CD14-positive monocyte (primary cell): ENCODE measurements around the gene LPAR5. TPM values are rescaled to one million over a fixed set of nuclear protein-coding genes. Genes with fewer than 3 reads are reported as not detected.
A peak's percentile ranks its signal among the peaks of the same experiment; 100 is the strongest.

Experiments used
- DNase-seq, 3 donors: peaks; one replicate each; pipeline ENCODE4 v3.0.0-alpha.2; 2011 to 2022
- H2AFZ ChIP-seq: 2 replicates; pipeline ENCODE4 v1.6.0; 2012; ENCODE audit warnings: mild to moderate bottlenecking, low read depth, low read length, inconsistent platforms; ENCODE audit not compliant: insufficient read depth, poor library complexity, severe bottlenecking
- H3K27ac ChIP-seq, 2 donors: 1 replicate in 1 of 2; 2 replicates in 1 of 2; pipeline ENCODE4 v1.5.1; 2012 to 2013; ENCODE audit warnings: low read length in 2 of 2, control low read depth in 1 of 2, inconsistent platforms in 1 of 2, low read depth in 1 of 2, mild to moderate bottlenecking in 1 of 2
- H3K27me3 ChIP-seq, 2 donors: one replicate each; pipeline versions ENCODE4 v1.6.0 to v1.6.1; 2011 to 2013; ENCODE audit warnings: low read length in 2 of 2; ENCODE audit not compliant: control insufficient read depth in 2 of 2, insufficient read depth in 2 of 2
- H3K36me3 ChIP-seq, 2 donors: replicated peaks in 1 of 2; 1 replicate in 1 of 2; 2 replicates in 1 of 2; pipeline versions ENCODE4 v1.5.1 to v1.6.1; 2012 to 2013; ENCODE audit warnings: low read length in 2 of 2, control low read depth in 1 of 2, inconsistent platforms in 1 of 2, mild to moderate bottlenecking in 1 of 2; ENCODE audit not compliant: insufficient read depth in 2 of 2, control insufficient read depth in 1 of 2
- H3K4me1 ChIP-seq, 2 donors: 1 replicate in 1 of 2; 2 replicates in 1 of 2; pipeline versions ENCODE4 v1.5.1 to v1.6.1; 2012 to 2013; ENCODE audit warnings: low read length in 2 of 2, control low read depth in 1 of 2, inconsistent platforms in 1 of 2, mild to moderate bottlenecking in 1 of 2, moderate library complexity in 1 of 2; ENCODE audit not compliant: insufficient read depth in 2 of 2, control insufficient read depth in 1 of 2
- H3K4me2 ChIP-seq: replicated peaks from 2 replicates; pipeline ENCODE3; 2012; ENCODE audit warnings: low read length, moderate library complexity, mild to moderate bottlenecking; ENCODE audit not compliant: poor library complexity, severe bottlenecking; ENCODE audit errors: extremely low read depth
- H3K4me3 ChIP-seq, 3 experiments: fragments of 200-600 bp in 1 of 3; sonication (generic) in 1 of 3; replicated peaks in 1 of 3; 1 replicate in 2 of 3; 2 replicates in 1 of 3; pipeline ENCODE4 v1.5.1; 2011 to 2013; ENCODE audit warnings: low read length in 3 of 3, mild to moderate bottlenecking in 3 of 3, control low read depth in 2 of 3, low read depth in 2 of 3, inconsistent platforms in 1 of 3, moderate library complexity in 1 of 3
- H3K79me2 ChIP-seq: 2 replicates; pipeline ENCODE4 v1.6.0; 2012; ENCODE audit warnings: mild to moderate bottlenecking, control low read depth, inconsistent platforms, low read length, moderate library complexity; ENCODE audit not compliant: insufficient read depth
- H3K9ac ChIP-seq: 2 replicates; pipeline ENCODE4 v1.6.0; 2017; ENCODE audit warnings: low read length, mild to moderate bottlenecking; ENCODE audit not compliant: insufficient read depth, poor library complexity, severe bottlenecking
- H3K9me3 ChIP-seq, 2 donors: replicated peaks in 1 of 2; 1 replicate in 1 of 2; 2 replicates in 1 of 2; pipeline versions ENCODE4 v1.5.1 to v1.6.1; 2012 to 2013; ENCODE audit warnings: low read length in 2 of 2, control low read depth in 1 of 2; ENCODE audit not compliant: control insufficient read depth in 1 of 2, insufficient read depth in 1 of 2
- H4K20me1 ChIP-seq: 2 replicates; pipeline ENCODE4 v1.6.0; 2012; ENCODE audit warnings: mild to moderate bottlenecking, low read length, control low read depth, moderate library complexity; ENCODE audit not compliant: insufficient read depth
- H3K27ac Mint-ChIP-seq, 7 donors: one replicate each; pipeline ENCODE4 v1.8.0; 2020; ENCODE audit warnings: mild to moderate bottlenecking in 7 of 7, mixed read lengths in 7 of 7, moderate library complexity in 6 of 7, inconsistent platforms in 2 of 7
- H3K27me3 Mint-ChIP-seq, 3 donors: one replicate each; pipeline ENCODE4 v1.8.0; 2021 to 2022; ENCODE audit warnings: low read depth in 3 of 3, mild to moderate bottlenecking in 3 of 3, mixed read lengths in 3 of 3, moderate library complexity in 3 of 3, inconsistent platforms in 1 of 3
- H3K36me3 Mint-ChIP-seq, 2 donors: one replicate each; pipeline ENCODE4 v1.8.0; 2020; ENCODE audit warnings: mixed read lengths in 2 of 2, inconsistent platforms in 1 of 2, mild to moderate bottlenecking in 1 of 2
- H3K4me1 Mint-ChIP-seq: one replicate; pipeline ENCODE4 v1.8.0; 2020; ENCODE audit warnings: mild to moderate bottlenecking, mixed read lengths
- H3K4me3 Mint-ChIP-seq, 2 donors: one replicate each; pipeline ENCODE4 v1.8.0; 2020; ENCODE audit warnings: mild to moderate bottlenecking in 2 of 2, mixed read lengths in 2 of 2, moderate library complexity in 1 of 2
- H3K9me3 Mint-ChIP-seq, 7 donors: one replicate each; pipeline ENCODE4 v1.8.0; 2020 to 2022; ENCODE audit warnings: mixed read lengths in 7 of 7, mild to moderate bottlenecking in 6 of 7, moderate library complexity in 6 of 7, inconsistent platforms in 2 of 7
- CTCF ChIP-seq: fragments of 200-600 bp; IDR thresholded peaks from one replicate; pipeline ENCODE4 v1.8.0; 2022; ENCODE audit warnings: antibody characterized with exemption, mild to moderate bottlenecking
- WGBS: methylation state at CpG from one replicate; pipeline ENCODE4 v1.1.5; 2013; ENCODE audit warnings: missing lambda C conversion rate; ENCODE audit not compliant: insufficient coverage; 5-methylcytosine and 5-hydroxymethylcytosine counted together
- intact Hi-C, 2 donors: fragments of 100-400 bp; cut with micrococcal nuclease; formaldehyde crosslinking; loops; one replicate each; pipeline versions ENCODE4 v1.15.0 to v1.15.1; 2023
- polyA plus RNA-seq, 3 donors: library from polyadenylated mRNA; depleted of rRNA in 1 of 3; unstranded in 2 of 3; stranded (reverse) in 1 of 3; fragments of 300-500 nt in 2 of 3; fragments of >200 nt in 1 of 3; fragmentation: Illumina TruSeq in 2 of 3; gene quantifications; 1 replicate in 2 of 3; 2 replicates in 1 of 3; pipeline ENCODE4 v1.2.3, GENCODE V29; 2012 to 2021

The LPAR5 gene
- polyA plus RNA-seq, 3 donors = 0.11 to 0.18 (median 0.14) TPM

DNA sequence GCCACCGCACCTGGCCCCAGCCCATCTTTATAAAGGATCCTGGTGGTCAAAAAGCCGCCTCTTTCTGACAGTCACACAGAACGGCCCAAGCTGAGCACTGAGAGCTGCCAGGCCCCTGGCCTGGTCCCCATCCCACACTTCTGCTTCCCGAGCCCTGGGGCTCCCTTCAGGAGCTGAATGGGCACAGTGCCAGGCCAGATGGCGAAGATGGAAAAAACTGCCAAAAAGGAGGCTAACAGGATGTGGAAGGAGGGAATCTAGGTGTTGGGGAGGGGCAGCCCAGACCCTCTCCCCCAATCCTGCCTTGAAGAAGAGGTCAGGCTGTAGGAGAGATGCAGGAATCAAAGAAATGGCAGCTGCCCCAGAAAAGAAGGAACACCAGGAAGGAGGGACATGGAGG, 5.0 kb downstream of the LPAR5 start:
- H3K4me1 ChIP-seq = peaks cover 16 to 20% of the 10 kb centered on the region in 2 donors
- no peak overlapping the region for H3K27ac ChIP-seq
- peaks cover 0 to 2% (median 0%) of the 10 kb centered on the region in 7 donors for H3K9me3 Mint-ChIP-seq
- no peak overlapping the region for H2AFZ ChIP-seq
- H3K9ac ChIP-seq = no peak overlapping the region
- 80% methylated on average over 3 of the region's 5 CpGs for WGBS
- H3K4me2 ChIP-seq = no peak overlapping the region
- peaks cover 21% of the 10 kb centered on the region for H3K4me1 Mint-ChIP-seq
- H3K9me3 ChIP-seq = no peaks in the 10 kb centered on the region
- intact Hi-C loops = no loop called here
- H3K36me3 Mint-ChIP-seq = no peaks in the 10 kb centered on the region
- no peaks in the 10 kb centered on the region for H3K27me3 ChIP-seq
- H3K27ac Mint-ChIP-seq = peak overlapping the region in 1 of 7 donors; percentile 46
- H3K36me3 ChIP-seq = no peaks in the 10 kb centered on the region
- TF ChIP-seq CTCF = no peak
- H3K27me3 Mint-ChIP-seq = peaks cover 1 to 8% (median 5%) of the 10 kb centered on the region in 3 donors
- no peaks in the 10 kb centered on the region for H3K79me2 ChIP-seq
- DNase-seq = no peak
- H4K20me1 ChIP-seq = no peaks in the 10 kb centered on the region
- H3K4me3 ChIP-seq = no peak overlapping the region
- H3K4me3 Mint-ChIP-seq = peak overlapping the region in 1 of 2 donors; percentile 6

DNA sequence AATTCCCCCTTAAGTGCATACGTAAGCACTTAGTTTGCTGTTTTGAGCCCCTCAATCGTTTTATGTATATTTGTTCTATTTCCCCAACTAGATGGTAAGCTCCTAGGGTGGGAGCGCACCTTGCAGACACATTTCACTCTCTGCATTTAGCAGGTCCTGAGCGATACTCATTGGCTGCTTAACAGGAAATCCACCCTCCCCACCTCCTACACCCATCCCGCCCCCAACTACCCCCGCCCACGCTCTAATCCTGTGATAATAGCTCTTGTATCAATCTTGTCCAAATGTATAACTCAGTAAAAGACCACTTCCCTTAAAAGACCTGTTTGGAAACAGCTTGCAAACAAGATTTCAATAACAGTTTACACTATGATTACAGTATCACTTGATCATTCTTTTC, 8.1 kb downstream of the LPAR5 start:
- peak overlapping the region in 1 of 2 donors; percentile 24 for H3K4me3 Mint-ChIP-seq
- peak overlapping the region in 1 of 7 donors; percentile 37 for H3K27ac Mint-ChIP-seq
- no peaks in the 10 kb centered on the region for H3K27me3 ChIP-seq
- H3K9me3 ChIP-seq = no peaks in the 10 kb centered on the region
- H2AFZ ChIP-seq = no peak overlapping the region
- WGBS = 70% methylated on average over 2 of the region's 7 CpGs
- no peak overlapping the region for H3K4me3 ChIP-seq
- peaks cover 0 to 2% (median 0%) of the 10 kb centered on the region in 7 donors for H3K9me3 Mint-ChIP-seq
- no peaks in the 10 kb centered on the region for H3K79me2 ChIP-seq
- DNase-seq = peak in 1 of 3 donors; percentile 3
- H3K27ac ChIP-seq = no peak overlapping the region
- intact Hi-C loops = no loop called here
- no peaks in the 10 kb centered on the region for H3K36me3 Mint-ChIP-seq
- H3K4me2 ChIP-seq = no peak overlapping the region
- H3K36me3 ChIP-seq = no peaks in the 10 kb centered on the region
- no peak overlapping the region for H3K9ac ChIP-seq
- no peaks in the 10 kb centered on the region for H4K20me1 ChIP-seq
- H3K4me1 ChIP-seq = peaks cover 15 to 23% of the 10 kb centered on the region in 2 donors
- peaks cover 27% of the 10 kb centered on the region for H3K4me1 Mint-ChIP-seq
- TF ChIP-seq CTCF = no peak
- H3K27me3 Mint-ChIP-seq = peaks cover 1 to 7% (median 2%) of the 10 kb centered on the region in 3 donors
